Body of pancreas (tissue), 4 donors: ENCODE data around the gene FGF14.

ENCODE experiments used
- POLR2A ChIP-seq, 3 donors: fragments of 450-650 bp; IDR thresholded peaks; one replicate each; pipeline ENCODE4 v1.6.1; 2016; ENCODE audit warnings: antibody characterized with exemption in 3 of 3, mild to moderate bottlenecking in 2 of 3
- TF ChIP-seq, protein P1 (sequence below), 7 experiments: fragments of 450-650 bp in 4 of 7; fragments of 200-600 bp in 3 of 7; sonication (generic) in 3 of 7; IDR thresholded peaks; one replicate each; pipeline ENCODE4 v1.5.1; 2016 to 2019; ENCODE audit warnings: antibody characterized with exemption in 7 of 7

DNA sequence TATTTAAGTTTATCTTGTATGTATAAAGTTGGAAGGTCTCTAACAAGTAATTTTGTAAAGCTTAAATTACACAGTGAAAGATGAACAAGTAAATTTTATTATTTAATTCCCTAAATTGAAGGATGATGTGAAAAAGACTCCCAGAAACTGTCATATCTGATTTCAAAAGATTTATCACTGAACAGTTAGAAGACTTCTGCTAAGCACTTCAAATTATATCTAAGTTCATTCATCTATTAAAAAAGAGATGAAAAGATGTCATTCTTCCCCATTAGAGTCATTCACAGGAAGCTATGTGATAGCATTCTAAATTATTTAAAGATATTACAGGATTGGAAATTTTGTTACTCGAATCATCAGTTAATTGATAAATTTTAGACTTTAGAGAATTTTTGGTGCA lies 590.0 kb downstream of the FGF14 start:
- TF ChIP-seq, protein P1, sequence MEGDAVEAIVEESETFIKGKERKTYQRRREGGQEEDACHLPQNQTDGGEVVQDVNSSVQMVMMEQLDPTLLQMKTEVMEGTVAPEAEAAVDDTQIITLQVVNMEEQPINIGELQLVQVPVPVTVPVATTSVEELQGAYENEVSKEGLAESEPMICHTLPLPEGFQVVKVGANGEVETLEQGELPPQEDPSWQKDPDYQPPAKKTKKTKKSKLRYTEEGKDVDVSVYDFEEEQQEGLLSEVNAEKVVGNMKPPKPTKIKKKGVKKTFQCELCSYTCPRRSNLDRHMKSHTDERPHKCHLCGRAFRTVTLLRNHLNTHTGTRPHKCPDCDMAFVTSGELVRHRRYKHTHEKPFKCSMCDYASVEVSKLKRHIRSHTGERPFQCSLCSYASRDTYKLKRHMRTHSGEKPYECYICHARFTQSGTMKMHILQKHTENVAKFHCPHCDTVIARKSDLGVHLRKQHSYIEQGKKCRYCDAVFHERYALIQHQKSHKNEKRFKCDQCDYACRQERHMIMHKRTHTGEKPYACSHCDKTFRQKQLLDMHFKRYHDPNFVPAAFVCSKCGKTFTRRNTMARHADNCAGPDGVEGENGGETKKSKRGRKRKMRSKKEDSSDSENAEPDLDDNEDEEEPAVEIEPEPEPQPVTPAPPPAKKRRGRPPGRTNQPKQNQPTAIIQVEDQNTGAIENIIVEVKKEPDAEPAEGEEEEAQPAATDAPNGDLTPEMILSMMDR (IDR thresholded peaks at IDR 0.05) = no peak
- TF ChIP-seq POLR2A (IDR thresholded peaks at IDR 0.05) = no peak
